ENCODE data around the gene SPON2. TPM values are rescaled to one million over a fixed set of nuclear protein-coding genes. Genes with fewer than 3 reads are reported as not detected.

SPON2 gene
- total and polyA plus RNA-seq, 2 donors from 2014 or later = 16.7 to 116 TPM

DNA sequence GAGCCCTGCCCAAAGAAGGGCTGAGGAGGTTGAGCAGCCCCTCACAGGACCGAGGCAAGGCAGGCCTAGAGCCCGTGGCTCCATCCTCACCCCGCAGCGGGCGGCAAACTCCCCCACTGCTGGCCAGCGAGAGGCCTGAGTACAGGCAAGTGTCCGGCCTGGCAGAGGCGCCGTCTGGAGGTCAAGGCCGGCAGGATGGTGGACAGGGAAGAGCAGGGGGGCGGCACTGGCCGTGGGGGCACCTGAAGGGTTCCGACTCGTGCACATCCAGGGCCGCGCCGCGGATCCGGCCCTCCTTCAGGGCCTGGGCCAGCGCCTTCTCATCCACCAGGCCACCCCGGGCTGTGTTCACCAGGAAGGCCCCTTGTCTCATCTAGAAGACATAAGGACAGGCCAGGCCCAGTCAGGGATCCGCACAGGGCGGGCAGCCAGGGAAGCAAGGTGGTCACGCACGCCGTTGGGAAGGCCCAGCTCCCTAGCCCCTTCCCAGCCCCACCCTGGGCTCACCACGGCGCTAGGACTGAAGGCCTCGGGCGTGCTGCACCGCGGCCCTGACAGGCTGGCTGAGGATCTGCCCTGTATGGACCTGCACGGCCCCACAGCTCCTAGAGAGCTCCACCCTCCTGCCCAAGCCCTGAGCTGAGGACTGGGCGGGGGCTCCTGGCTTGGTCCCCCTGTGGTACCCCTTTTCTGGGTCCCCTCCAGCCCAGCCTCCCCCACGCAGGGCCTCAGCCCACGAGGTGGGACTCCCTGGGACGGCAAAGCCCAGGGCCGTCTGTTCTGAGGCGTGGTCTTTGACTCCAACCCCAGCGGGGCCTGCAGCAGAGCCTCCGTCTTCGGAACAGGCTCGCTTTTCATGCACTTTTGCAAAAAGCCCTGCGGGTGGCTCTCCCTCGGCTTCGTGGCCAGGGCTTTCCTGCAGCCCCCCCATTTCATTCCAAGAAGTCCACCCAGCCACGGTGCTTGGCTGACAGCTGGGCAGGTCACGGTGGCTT, 42.0 kb upstream of the SPON2 start:
- intact Hi-C loops (cut with DNase I) = no loop called here
- no peak for FAIRE-seq
- peak in 1 of 5 donors; percentile 72 for DNase-seq

DNA sequence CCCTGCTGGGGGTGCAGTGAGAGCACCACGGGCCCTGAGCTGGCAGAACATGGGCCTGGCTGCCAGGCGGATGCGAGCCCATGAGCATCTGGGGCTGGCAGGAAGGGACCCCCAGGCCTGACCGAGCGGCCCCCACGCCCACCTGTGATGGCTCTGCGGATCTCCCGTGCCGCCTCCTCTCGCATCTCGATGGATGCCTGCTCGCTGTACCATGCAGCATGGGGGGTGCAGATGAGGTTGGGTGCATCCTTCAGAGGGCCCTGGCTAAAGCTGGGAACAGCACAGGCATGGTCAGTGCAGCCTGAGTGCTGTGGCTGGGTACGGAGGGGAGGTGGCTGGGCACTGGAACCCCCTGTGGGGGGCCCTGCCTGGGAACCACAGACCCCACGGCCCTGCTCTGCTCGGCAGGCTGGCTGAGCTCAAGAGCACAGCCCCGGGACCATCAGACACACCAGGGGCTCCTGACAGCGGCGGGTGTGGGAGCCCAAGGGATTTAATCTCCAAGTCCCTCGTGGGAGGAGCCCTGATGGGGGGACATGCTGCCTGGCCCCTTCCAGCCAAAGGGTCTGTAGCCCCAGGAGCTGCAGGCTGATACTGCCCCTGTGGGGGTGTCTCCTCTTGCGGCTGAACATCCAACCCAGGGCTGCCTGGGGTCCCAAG, 41.1 kb upstream of the SPON2 start:
- peaks cover 0 to 22% (median 0%) of the 10 kb centered on the region in 3 donors for H3K4me1 ChIP-seq (ENCODE audit: control insufficient read depth in 2 of 3, insufficient read depth in 2 of 3, low read depth in 1 of 3, low read length in 3 of 3)
- peaks cover 0 to 15% (median 14%) of the 10 kb centered on the region in 3 donors for H3K36me3 ChIP-seq (ENCODE audit: control insufficient read depth in 2 of 3, insufficient read depth in 3 of 3, low read length in 3 of 3)
- intact Hi-C loops (cut with DNase I) = no loop called here
- FAIRE-seq (no peak), DNase-seq (peak in 1 of 5 donors; percentile 71)
- H3K27ac ChIP-seq (ENCODE audit: low read depth in 2 of 2, low read length in 2 of 2) = no peak overlapping the region
- H3K9me3 ChIP-seq (ENCODE audit: control insufficient read depth in 2 of 3, insufficient read depth in 1 of 3, low read length in 3 of 3) = no peaks in the 10 kb centered on the region
- no peaks in the 10 kb centered on the region for H3K27me3 ChIP-seq (ENCODE audit: control insufficient read depth, insufficient read depth, low read length)
- TF ChIP-seq, protein P1, sequence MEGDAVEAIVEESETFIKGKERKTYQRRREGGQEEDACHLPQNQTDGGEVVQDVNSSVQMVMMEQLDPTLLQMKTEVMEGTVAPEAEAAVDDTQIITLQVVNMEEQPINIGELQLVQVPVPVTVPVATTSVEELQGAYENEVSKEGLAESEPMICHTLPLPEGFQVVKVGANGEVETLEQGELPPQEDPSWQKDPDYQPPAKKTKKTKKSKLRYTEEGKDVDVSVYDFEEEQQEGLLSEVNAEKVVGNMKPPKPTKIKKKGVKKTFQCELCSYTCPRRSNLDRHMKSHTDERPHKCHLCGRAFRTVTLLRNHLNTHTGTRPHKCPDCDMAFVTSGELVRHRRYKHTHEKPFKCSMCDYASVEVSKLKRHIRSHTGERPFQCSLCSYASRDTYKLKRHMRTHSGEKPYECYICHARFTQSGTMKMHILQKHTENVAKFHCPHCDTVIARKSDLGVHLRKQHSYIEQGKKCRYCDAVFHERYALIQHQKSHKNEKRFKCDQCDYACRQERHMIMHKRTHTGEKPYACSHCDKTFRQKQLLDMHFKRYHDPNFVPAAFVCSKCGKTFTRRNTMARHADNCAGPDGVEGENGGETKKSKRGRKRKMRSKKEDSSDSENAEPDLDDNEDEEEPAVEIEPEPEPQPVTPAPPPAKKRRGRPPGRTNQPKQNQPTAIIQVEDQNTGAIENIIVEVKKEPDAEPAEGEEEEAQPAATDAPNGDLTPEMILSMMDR (IDR thresholded peaks at IDR 0.05; ENCODE audit: borderline replicate concordance, extremely low read depth, insufficient read depth) = no peak
- no peak overlapping the region for H3K9ac ChIP-seq (ENCODE audit: low read length in 3 of 3)
- H3K4me3 ChIP-seq (ENCODE audit: low read length in 3 of 3) = no peak overlapping the region

More for the DNA sequence above, 42.0 kb upstream of the SPON2 start:
- Histone ChIP-seq H3K4me1 (ENCODE audit: control insufficient read depth in 2 of 3, insufficient read depth in 2 of 3, low read depth in 1 of 3, low read length in 3 of 3) (peaks cover 0 to 14% (median 0%) of the 10 kb centered on the region in 3 donors), H3K27me3 (ENCODE audit: control insufficient read depth, insufficient read depth, low read length) (no peaks in the 10 kb centered on the region), H3K36me3 (ENCODE audit: control insufficient read depth in 2 of 3, insufficient read depth in 3 of 3, low read length in 3 of 3) (peaks cover 0 to 15% (median 14%) of the 10 kb centered on the region in 3 donors), H3K9ac (ENCODE audit: low read length in 3 of 3) (no peak overlapping the region), H3K4me3 (ENCODE audit: low read length in 3 of 3) (no peak overlapping the region), H3K9me3 (ENCODE audit: control insufficient read depth in 2 of 3, insufficient read depth in 1 of 3, low read length in 3 of 3) (no peaks in the 10 kb centered on the region), H3K27ac (ENCODE audit: low read depth in 2 of 2, low read length in 2 of 2) (no peak overlapping the region)
- TF ChIP-seq, protein P1 (IDR thresholded peaks at IDR 0.05; ENCODE audit: borderline replicate concordance, extremely low read depth, insufficient read depth) = no peak

DNA sequence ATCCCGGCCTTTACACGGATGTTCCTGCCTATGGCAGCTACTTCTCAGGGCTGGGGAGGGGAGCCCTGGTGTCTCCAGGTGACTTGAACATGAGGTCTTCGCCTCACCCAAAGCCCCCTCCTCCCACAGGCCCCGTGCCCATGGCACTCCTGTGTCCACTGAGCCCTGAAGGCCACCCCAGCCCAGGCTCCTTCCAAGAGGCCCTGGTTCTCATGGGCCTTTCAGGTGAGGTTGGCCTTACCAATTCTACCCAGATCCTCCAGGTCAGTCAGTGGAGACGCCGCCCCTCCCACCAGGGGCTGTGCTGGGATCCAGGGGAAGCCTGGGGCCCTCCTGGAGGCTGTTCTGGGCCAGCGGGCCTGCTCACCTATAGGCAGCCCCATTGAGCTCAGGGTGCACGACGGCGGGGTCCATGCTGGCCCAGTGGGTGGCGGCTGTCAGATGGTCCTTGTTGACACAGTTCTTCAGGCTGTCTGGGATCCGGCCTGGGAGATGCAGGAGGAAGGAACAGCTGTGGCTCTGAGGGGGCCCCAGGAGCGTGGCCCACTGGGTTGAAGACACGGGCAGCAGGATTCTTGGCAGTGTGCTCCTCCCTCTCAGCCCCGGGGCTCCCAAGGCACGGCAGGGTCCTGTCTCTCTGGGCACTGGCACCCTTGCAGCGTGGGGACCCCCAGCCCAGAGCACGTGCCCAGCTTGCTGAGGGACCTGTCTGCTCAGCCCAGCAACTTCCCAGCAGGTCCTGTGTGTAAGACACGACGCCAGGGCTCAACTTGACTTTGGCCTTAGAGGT, 40.4 kb upstream of the SPON2 start:
- Histone ChIP-seq H3K4me1 (ENCODE audit: control insufficient read depth in 2 of 3, insufficient read depth in 2 of 3, low read depth in 1 of 3, low read length in 3 of 3) (peaks cover 0 to 23% (median 0%) of the 10 kb centered on the region in 3 donors), H3K27ac (ENCODE audit: low read depth in 2 of 2, low read length in 2 of 2) (no peak overlapping the region), H3K36me3 (ENCODE audit: control insufficient read depth in 2 of 3, insufficient read depth in 3 of 3, low read length in 3 of 3) (peaks cover 0 to 15% (median 13%) of the 10 kb centered on the region in 3 donors), H3K27me3 (ENCODE audit: control insufficient read depth, insufficient read depth, low read length) (no peaks in the 10 kb centered on the region), H3K9me3 (ENCODE audit: control insufficient read depth in 2 of 3, insufficient read depth in 1 of 3, low read length in 3 of 3) (no peaks in the 10 kb centered on the region), H3K9ac (ENCODE audit: low read length in 3 of 3) (no peak overlapping the region), H3K4me3 (ENCODE audit: low read length in 3 of 3) (no peak overlapping the region)
- DNase-seq (peak in 1 of 5 donors; percentile 63), FAIRE-seq (no peak)
- TF ChIP-seq, protein P1 (IDR thresholded peaks at IDR 0.05; ENCODE audit: borderline replicate concordance, extremely low read depth, insufficient read depth) = no peak
- intact Hi-C loops (cut with DNase I) = no loop called here

All from kidney (tissue), 14 donors.